ENCODE data around the gene ZNF394.
"Not testable (repeated sequence)": the region's sequence is repeated elsewhere in the genome, so short reads cannot be mapped to it uniquely, and the experiment has no call there.

The ZNF394 gene

GRCh38 chr7:99501236-99501635 is 1.2 kb upstream of the ZNF394 start:
- Histone ChIP-seq H3K4me1 (ENCODE audit: control insufficient read depth in 2 of 2, insufficient read depth in 1 of 2, low read depth in 1 of 2, low read length in 2 of 2) (peaks cover 10 to 14% of the 10 kb centered on the region in 2 donors), H3K36me3 (replicated peaks in 1 of 2; ENCODE audit: control insufficient read depth in 2 of 2, insufficient read depth in 2 of 2, low read length in 2 of 2) (peaks cover 1 to 24% of the 10 kb centered on the region in 2 donors), H3K79me1 (ENCODE audit: low read depth, low read length) (peaks cover 11% of the 10 kb centered on the region)
- not testable (repeated sequence) for H3K4me3 ChIP-seq (ENCODE audit: low read length in 2 of 2); H3K27me3 ChIP-seq (ENCODE audit: control insufficient read depth in 3 of 3, insufficient read depth in 3 of 3, low read depth in 1 of 3, low read length in 3 of 3); H2BK5ac ChIP-seq (ENCODE audit: low read length); DNase-seq (ENCODE audit: low spot score); H4K91ac ChIP-seq (ENCODE audit: low read depth, low read length, poor library complexity); H2AK5ac ChIP-seq (ENCODE audit: low read depth, low read length); H4K8ac ChIP-seq (ENCODE audit: low read depth, low read length); H3K23ac ChIP-seq (ENCODE audit: low read depth, low read length, poor library complexity); H3K18ac ChIP-seq (ENCODE audit: low read length); H2BK120ac ChIP-seq (ENCODE audit: low read depth, low read length); H2BK12ac ChIP-seq (ENCODE audit: low read length); H2AFZ ChIP-seq (ENCODE audit: low read length); H3K27ac ChIP-seq (replicated peaks; ENCODE audit: low read length); H2BK15ac ChIP-seq (ENCODE audit: low read length); H3K4ac ChIP-seq (ENCODE audit: low read length); H3K14ac ChIP-seq (ENCODE audit: low read length); H3K9me3 ChIP-seq (replicated peaks in 1 of 2; ENCODE audit: control insufficient read depth in 2 of 2, insufficient read depth in 1 of 2, low read depth in 1 of 2, low read length in 2 of 2); H3K9ac ChIP-seq (ENCODE audit: low read depth, low read length, poor library complexity); H3K4me2 ChIP-seq (ENCODE audit: insufficient read depth, low read length, poor library complexity, severe bottlenecking)
- no CpG with 5 or more reads among the region's 12 CpGs for WGBS, 2 donors (ENCODE audit: extremely low coverage in 2 of 2, insufficient read length in 2 of 2, insufficient replicate concordance in 1 of 2)

GRCh38 chr7:99500637-99501009 is 542 bp upstream of the ZNF394 start:
- peaks cover 0 to 26% of the 10 kb centered on the region in 2 donors for H3K36me3 ChIP-seq (replicated peaks in 1 of 2; ENCODE audit: control insufficient read depth in 2 of 2, insufficient read depth in 2 of 2, low read length in 2 of 2)
- H3K23ac ChIP-seq (ENCODE audit: low read depth, low read length, poor library complexity) = no peak overlapping the region
- DNase-seq (ENCODE audit: low spot score) = no peak
- H3K14ac ChIP-seq (ENCODE audit: low read length) = no peak overlapping the region
- peaks cover 10% of the 10 kb centered on the region for H3K79me1 ChIP-seq (ENCODE audit: low read depth, low read length)
- H2BK5ac ChIP-seq (ENCODE audit: low read length) = no peak overlapping the region
- H3K27me3 ChIP-seq (ENCODE audit: control insufficient read depth in 3 of 3, insufficient read depth in 3 of 3, low read depth in 1 of 3, low read length in 3 of 3) = no peaks in the 10 kb centered on the region
- peak overlapping the region; percentile 95 for H2AFZ ChIP-seq (ENCODE audit: low read length)
- H4K91ac ChIP-seq (ENCODE audit: low read depth, low read length, poor library complexity) = no peak overlapping the region
- H2BK15ac ChIP-seq (ENCODE audit: low read length) = no peak overlapping the region
- no peak overlapping the region for H3K4ac ChIP-seq (ENCODE audit: low read length)
- H3K4me2 ChIP-seq (ENCODE audit: insufficient read depth, low read length, poor library complexity, severe bottlenecking) = peak overlapping the region; percentile 49
- H2AK5ac ChIP-seq (ENCODE audit: low read depth, low read length) = peak overlapping the region; percentile 43
- no peak overlapping the region for H3K18ac ChIP-seq (ENCODE audit: low read length)
- no CpG with 5 or more reads among the region's 16 CpGs for WGBS, 2 donors (ENCODE audit: extremely low coverage in 2 of 2, insufficient read length in 2 of 2, insufficient replicate concordance in 1 of 2)
- H3K27ac ChIP-seq (replicated peaks; ENCODE audit: low read length) = peak overlapping the region; percentile 58
- peak overlapping the region; percentile 84 to 94 for H3K4me3 ChIP-seq (ENCODE audit: low read length in 2 of 2)
- H3K9me3 ChIP-seq (replicated peaks in 1 of 2; ENCODE audit: control insufficient read depth in 2 of 2, insufficient read depth in 1 of 2, low read depth in 1 of 2, low read length in 2 of 2) = peaks cover 0 to 4% of the 10 kb centered on the region in 2 donors
- H2BK12ac ChIP-seq (ENCODE audit: low read length) = no peak overlapping the region
- H3K9ac ChIP-seq (ENCODE audit: low read depth, low read length, poor library complexity) = no peak overlapping the region
- H2BK120ac ChIP-seq (ENCODE audit: low read depth, low read length) = no peak overlapping the region
- H3K4me1 ChIP-seq (ENCODE audit: control insufficient read depth in 2 of 2, insufficient read depth in 1 of 2, low read depth in 1 of 2, low read length in 2 of 2) = peaks cover 8 to 9% of the 10 kb centered on the region in 2 donors
- no peak overlapping the region for H4K8ac ChIP-seq (ENCODE audit: low read depth, low read length)

DNA sequence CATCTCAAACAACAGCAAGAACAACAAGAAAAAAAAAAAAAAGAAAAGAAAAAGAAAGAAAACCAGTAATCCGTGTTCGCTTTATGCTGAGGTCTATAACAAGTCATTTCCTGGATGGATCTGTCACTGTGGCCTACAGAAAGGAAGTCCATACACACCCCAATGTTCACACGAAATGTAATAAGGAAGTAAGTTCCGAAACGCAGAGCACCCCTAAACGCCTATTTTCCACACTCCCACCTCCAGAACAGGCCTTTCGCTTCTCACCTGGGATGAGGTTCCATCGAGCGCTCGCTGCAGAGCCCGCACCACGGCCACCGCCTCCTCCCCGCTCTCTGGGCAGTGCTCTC is 735 bp downstream of the ZNF394 start:
- no peaks in the 10 kb centered on the region for H3K27me3 ChIP-seq (ENCODE audit: control insufficient read depth in 3 of 3, insufficient read depth in 3 of 3, low read depth in 1 of 3, low read length in 3 of 3)
- no peak overlapping the region for H2AK5ac ChIP-seq (ENCODE audit: low read depth, low read length)
- H3K4ac ChIP-seq (ENCODE audit: low read length) = no peak overlapping the region
- peaks cover 7 to 8% of the 10 kb centered on the region in 2 donors for H3K4me1 ChIP-seq (ENCODE audit: control insufficient read depth in 2 of 2, insufficient read depth in 1 of 2, low read depth in 1 of 2, low read length in 2 of 2)
- H2BK5ac ChIP-seq (ENCODE audit: low read length) = no peak overlapping the region
- H2AFZ ChIP-seq (ENCODE audit: low read length) = peak overlapping the region; percentile 95
- no peak overlapping the region for H2BK15ac ChIP-seq (ENCODE audit: low read length)
- no CpG with 5 or more reads among the region's 14 CpGs for WGBS, 2 donors (ENCODE audit: extremely low coverage in 2 of 2, insufficient read length in 2 of 2, insufficient replicate concordance in 1 of 2)
- no peak overlapping the region for H3K14ac ChIP-seq (ENCODE audit: low read length)
- H2BK120ac ChIP-seq (ENCODE audit: low read depth, low read length) = no peak overlapping the region
- no peak overlapping the region for H3K23ac ChIP-seq (ENCODE audit: low read depth, low read length, poor library complexity)
- DNase-seq (ENCODE audit: low spot score) = no peak
- no peak overlapping the region for H4K8ac ChIP-seq (ENCODE audit: low read depth, low read length)
- peak overlapping the region; percentile 85 for H3K4me2 ChIP-seq (ENCODE audit: insufficient read depth, low read length, poor library complexity, severe bottlenecking)
- peak overlapping the region; percentile 96 for H3K9ac ChIP-seq (ENCODE audit: low read depth, low read length, poor library complexity)
- peaks cover 2 to 31% of the 10 kb centered on the region in 2 donors for H3K36me3 ChIP-seq (replicated peaks in 1 of 2; ENCODE audit: control insufficient read depth in 2 of 2, insufficient read depth in 2 of 2, low read length in 2 of 2)
- no peak overlapping the region for H4K91ac ChIP-seq (ENCODE audit: low read depth, low read length, poor library complexity)
- no peak overlapping the region for H3K18ac ChIP-seq (ENCODE audit: low read length)
- peaks cover 0 to 7% of the 10 kb centered on the region in 2 donors for H3K9me3 ChIP-seq (replicated peaks in 1 of 2; ENCODE audit: control insufficient read depth in 2 of 2, insufficient read depth in 1 of 2, low read depth in 1 of 2, low read length in 2 of 2)
- H3K79me1 ChIP-seq (ENCODE audit: low read depth, low read length) = peaks cover 10% of the 10 kb centered on the region
- no peak overlapping the region for H3K27ac ChIP-seq (replicated peaks; ENCODE audit: low read length)
- H2BK12ac ChIP-seq (ENCODE audit: low read length) = no peak overlapping the region
- H3K4me3 ChIP-seq (ENCODE audit: low read length in 2 of 2) = peak overlapping the region; percentile 84 to 94

GRCh38 chr7:99498546-99498944 is 1.5 kb downstream of the ZNF394 start:
- Histone ChIP-seq H2AFZ (ENCODE audit: low read length) (no peak overlapping the region), H4K8ac (ENCODE audit: low read depth, low read length) (no peak overlapping the region), H2BK12ac (ENCODE audit: low read length) (no peak overlapping the region), H3K9ac (ENCODE audit: low read depth, low read length, poor library complexity) (no peak overlapping the region), H3K4me3 (ENCODE audit: low read length in 2 of 2) (peak overlapping the region; percentile 27 to 84), H2AK5ac (ENCODE audit: low read depth, low read length) (no peak overlapping the region), H3K79me1 (ENCODE audit: low read depth, low read length) (peaks cover 10% of the 10 kb centered on the region), H3K18ac (ENCODE audit: low read length) (no peak overlapping the region), H3K14ac (ENCODE audit: low read length) (no peak overlapping the region), H3K27me3 (ENCODE audit: control insufficient read depth in 3 of 3, insufficient read depth in 3 of 3, low read depth in 1 of 3, low read length in 3 of 3) (no peaks in the 10 kb centered on the region), H3K9me3 (replicated peaks in 1 of 2; ENCODE audit: control insufficient read depth in 2 of 2, insufficient read depth in 1 of 2, low read depth in 1 of 2, low read length in 2 of 2) (peaks cover 8 to 16% of the 10 kb centered on the region in 2 donors), H3K27ac (replicated peaks; ENCODE audit: low read length) (no peak overlapping the region), H2BK15ac (ENCODE audit: low read length) (no peak overlapping the region), H3K4ac (ENCODE audit: low read length) (no peak overlapping the region), H3K4me2 (ENCODE audit: insufficient read depth, low read length, poor library complexity, severe bottlenecking) (peak overlapping the region; percentile 2), H3K23ac (ENCODE audit: low read depth, low read length, poor library complexity) (no peak overlapping the region), H3K36me3 (replicated peaks in 1 of 2; ENCODE audit: control insufficient read depth in 2 of 2, insufficient read depth in 2 of 2, low read length in 2 of 2) (peaks cover 10 to 39% of the 10 kb centered on the region in 2 donors), H2BK5ac (ENCODE audit: low read length) (no peak overlapping the region), H2BK120ac (ENCODE audit: low read depth, low read length) (no peak overlapping the region), H4K91ac (ENCODE audit: low read depth, low read length, poor library complexity) (no peak overlapping the region), H3K4me1 (ENCODE audit: control insufficient read depth in 2 of 2, insufficient read depth in 1 of 2, low read depth in 1 of 2, low read length in 2 of 2) (peaks cover 7 to 8% of the 10 kb centered on the region in 2 donors)
- whole genome bisulfite sequencing, 2 donors (ENCODE audit: extremely low coverage in 2 of 2, insufficient read length in 2 of 2, insufficient replicate concordance in 1 of 2) = no CpG with 5 or more reads among the region's 11 CpGs
- DNase-seq (ENCODE audit: low spot score) = no peak
